A549 (cell line): ENCODE results near the gene E4F1. TPM values are rescaled to one million over a fixed set of nuclear protein-coding genes. Genes with fewer than 3 reads are reported as not detected.
"Not testable (repeated sequence)": the region's sequence is repeated elsewhere in the genome, so short reads cannot be mapped to it uniquely, and the experiment has no call there.

Experiments
- ATAC-seq, 2 experiments: fragments of 200-7000 bp in 1 of 2; fragments of >200 bp in 1 of 2; cut with Nextera tagmentation in 1 of 2; cut with Tn5 transposase in 1 of 2; 3 replicates each; pipeline versions ENCODE4 v1.8.0 to v1.9.1; 2018 to 2020; ENCODE audit warnings: mild to moderate bottlenecking in 1 of 2, moderate library complexity in 1 of 2
- CTCF ChIA-PET: fragments of 300-600 bp; sonication (Branson Sonifier 250); formaldehyde crosslinking; extraction: SDS; loops from one replicate; lab custom pipeline; 2021; ENCODE audit warnings: antibody characterized with exemption, inconsistent platforms; lab: Yijun Ruan, JAX
- POLR2A ChIA-PET: fragments of 350-600 bp; formaldehyde crosslinking; extraction: SDS; loops from one replicate; lab custom pipeline; 2021; ENCODE audit warnings: antibody characterized with exemption, inconsistent platforms; lab: Yijun Ruan, JAX
- DNase-seq, 2 experiments: peaks; one replicate each; pipeline versions ENCODE4 v3.0.0 to v3.0.0-alpha.2; 2011 to 2016; ENCODE audit warnings: low read depth in 1 of 2, low spot score in 1 of 2
- FAIRE-seq: peaks from 2 replicates; lab custom pipeline; 2011; peaks lifted over from hg19 to GRCh38; lab: Jason Lieb, UNC
- H3K27ac ChIP-seq, 2 experiments: fragments of >200 bp; sonication (Bioruptor Twin); formaldehyde crosslinking; 3 replicates each; pipeline ENCODE4 v1.5.1; 2016 to 2017
- H3K4me1 ChIP-seq: fragments of >200 bp; sonication (Bioruptor Twin); formaldehyde crosslinking; 3 replicates; pipeline ENCODE4 v1.6.1; 2016
- H3K4me2 ChIP-seq: fragments of >200 bp; sonication (Bioruptor Twin); formaldehyde crosslinking; 3 replicates; pipeline ENCODE4 v1.6.1; 2016
- H3K4me3 ChIP-seq: fragments of >200 bp; sonication (Bioruptor Twin); formaldehyde crosslinking; 3 replicates; pipeline ENCODE4 v1.5.1; 2016
- H3K9me3 ChIP-seq: fragments of >200 bp; sonication (Bioruptor Twin); formaldehyde crosslinking; 3 replicates; pipeline ENCODE4 v1.6.1; 2016
- ATOH8 ChIP-seq: fragments of 250-450 bp; sonication (Bioruptor Pico); IDR thresholded peaks from 2 replicates; pipeline ENCODE4 v1.5.0; 2020; ENCODE audit warnings: low read depth, mild to moderate bottlenecking, moderate library complexity
- BHLHE40 ChIP-seq: IDR thresholded peaks from 2 replicates; pipeline ENCODE4 v1.6.1; 2012; ENCODE audit warnings: low read depth, low read length, inconsistent platforms
- CBX2 ChIP-seq: fragments of 200-600 bp; sonication (generic); IDR thresholded peaks from 2 replicates; pipeline ENCODE4 v1.6.1; 2016; ENCODE audit warnings: low read depth, mild to moderate bottlenecking, borderline replicate concordance
- CEBPB ChIP-seq, 2 experiments: fragments of >200 bp in 1 of 2; sonication (Bioruptor Twin) in 1 of 2; formaldehyde crosslinking in 1 of 2; IDR thresholded peaks; 2 replicates each; pipeline ENCODE4 v1.6.1; 2012 to 2016
- CHD2 ChIP-seq: fragments of 150-350 bp; IDR thresholded peaks from 2 replicates; pipeline ENCODE4 v1.6.1; 2014; ENCODE audit warnings: low read length; ENCODE audit not compliant: partially characterized antibody
- CHD4 ChIP-seq: fragments of 200-600 bp; sonication (generic); IDR thresholded peaks from 2 replicates; pipeline ENCODE4 v1.6.1; 2016; ENCODE audit warnings: antibody characterized with exemption, mild to moderate bottlenecking, borderline replicate concordance
- E2F6 ChIP-seq: IDR thresholded peaks from 2 replicates; pipeline ENCODE4 v1.6.1; 2012; ENCODE audit warnings: low read depth, borderline replicate concordance
- EHF ChIP-seq: fragments of 250-450 bp; sonication (Bioruptor Pico); IDR thresholded peaks from 2 replicates; pipeline ENCODE4 v1.5.0; 2020; ENCODE audit warnings: mild to moderate bottlenecking
- EHMT2 ChIP-seq: fragments of 200-600 bp; sonication (generic); IDR thresholded peaks from 2 replicates; pipeline ENCODE4 v1.6.1; 2016; ENCODE audit warnings: antibody characterized with exemption, low read depth, mild to moderate bottlenecking, moderate library complexity
- FOSL2 ChIP-seq, 2 experiments: fragments of 450-650 bp in 1 of 2; fragments of >200 bp in 1 of 2; sonication (Bioruptor Twin) in 1 of 2; formaldehyde crosslinking; IDR thresholded peaks; 2 replicates each; pipeline versions ENCODE4 v1.5.0 to v1.6.1; 2016 to 2020; ENCODE audit warnings: mild to moderate bottlenecking in 1 of 2, moderate library complexity in 1 of 2
- JUNB ChIP-seq: fragments of >200 bp; sonication (Bioruptor Twin); formaldehyde crosslinking; IDR thresholded peaks from 2 replicates; pipeline ENCODE4 v1.6.1; 2016
- KDM1A ChIP-seq: fragments of 200-600 bp; sonication (generic); IDR thresholded peaks from 2 replicates; pipeline ENCODE4 v1.6.1; 2016; ENCODE audit warnings: low read depth, mild to moderate bottlenecking
- MAX ChIP-seq: IDR thresholded peaks from 2 replicates; pipeline ENCODE4 v1.6.1; 2012
- MYC ChIP-seq: IDR thresholded peaks from 2 replicates; pipeline ENCODE4 v1.6.1; 2012; ENCODE audit warnings: mild to moderate bottlenecking, inconsistent platforms, low read length, improper control_type of control experiment, borderline replicate concordance
- NFE2L2 ChIP-seq: fragments of 150-350 bp; conservative IDR thresholded peaks from 2 replicates; pipeline ENCODE4 v1.6.1; 2014; ENCODE audit warnings: low read length
- POLR2A ChIP-seq: IDR thresholded peaks from 2 replicates; pipeline ENCODE4 v1.6.1; 2012; ENCODE audit warnings: mild to moderate bottlenecking, low read length
- RAD21 ChIP-seq, 2 experiments: fragments of >200 bp in 1 of 2; sonication (Bioruptor Twin) in 1 of 2; formaldehyde crosslinking in 1 of 2; IDR thresholded peaks in 1 of 2; conservative IDR thresholded peaks in 1 of 2; 2 replicates in 1 of 2; 3 replicates in 1 of 2; pipeline ENCODE4 v1.6.1; 2012 to 2018; ENCODE audit warnings: inconsistent platforms in 1 of 2
- REST ChIP-seq: fragments of 200-600 bp; sonication (generic); IDR thresholded peaks from 2 replicates; pipeline ENCODE4 v1.6.1; 2016; ENCODE audit warnings: antibody characterized with exemption, mild to moderate bottlenecking, moderate library complexity
- RFX5 ChIP-seq: fragments of 450-650 bp; IDR thresholded peaks from 2 replicates; pipeline ENCODE4 v1.7.1; 2014; ENCODE audit warnings: antibody characterized with exemption, mild to moderate bottlenecking, moderate library complexity
- RNF2 ChIP-seq: fragments of 200-600 bp; sonication (generic); IDR thresholded peaks from 2 replicates; pipeline ENCODE4 v1.6.1; 2016; ENCODE audit warnings: low read depth, mild to moderate bottlenecking, antibody characterized with exemption, moderate library complexity, borderline replicate concordance
- ZC3H11A ChIP-seq: fragments of 450-650 bp; IDR thresholded peaks from 2 replicates; pipeline ENCODE4 v1.6.1; 2014; ENCODE audit warnings: antibody characterized with exemption, mild to moderate bottlenecking
- ZNF302 ChIP-seq: fragments of 250-450 bp; sonication (Bioruptor Pico); IDR thresholded peaks from 2 replicates; pipeline ENCODE4 v1.9.0; 2021; ENCODE audit warnings: inconsistent platforms, mild to moderate bottlenecking, moderate library complexity
- WGBS: methylation state at CpG from one replicate; pipeline ENCODE4 v1.1.6; 2017; ENCODE audit errors: missing lambda C conversion rate; 5-methylcytosine and 5-hydroxymethylcytosine counted together
- polyA plus RNA-seq, 4 experiments: library from polyadenylated mRNA; depleted of rRNA in 3 of 4; stranded (reverse); fragments of >200 nt; fragmentation: RNase III in 1 of 4; extraction: RNeasy Plus Mini Kit Qiagen cat#74134 plus additional on column Dnase treatment in 1 of 4; gene quantifications; 2 replicates in 3 of 4; 3 replicates in 1 of 4; pipeline ENCODE4 v1.2.3, GENCODE V29; 2011 to 2017

The E4F1 gene
- polyA plus RNA-seq, 2 of the 4 experiments (the other 2 are of a cell fraction): 10.4 to 23.3 TPM

- H3K27ac ChIP-seq, H3K9me3 ChIP-seq, FAIRE-seq, H3K4me2 ChIP-seq, H3K4me3 ChIP-seq, H3K4me1 ChIP-seq: not testable (repeated sequence)
- 93% methylated on average over 8 of the region's 8 CpGs for WGBS
- POLR2A ChIA-PET: interaction anchor here (0.8 to 1.6 kb wide), 2 partner anchors 12 to 48 kb away, joined by 3 to 8 read pairs; partner anchors contain the start of genes PGP and TRAF7
- CTCF ChIA-PET: interaction anchor here (1.2 to 2.6 kb wide), 2 partner anchors 9 to 137 kb away, joined by 4 to 25 read pairs; partner anchors contain the start of gene ABCA3
- TF ChIP-seq ZC3H11A: peak; percentile 69
- TF ChIP-seq, all 56 proteins: peak for 1; not testable (repeated sequence) for 55
- not testable (repeated sequence) for ATAC-seq, DNase-seq
Measured at GRCh38 chr16:2203119-2203688, 20.2 kb upstream of the E4F1 start.

GRCh38 chr16:2204416-2205103 is 18.8 kb upstream of the E4F1 start:
- H3K4me2 ChIP-seq: peak overlapping the region; percentile 99
- peak overlapping the region; percentile 83 for H3K4me3 ChIP-seq
- TF ChIP-seq ATOH8 (CRISPR knock-in tag): no peak
- no peak for TF ChIP-seq ZNF302 (CRISPR knock-in tag)
- TF ChIP-seq POLR2A: no peak
- TF ChIP-seq CEBPB (IDR thresholded peaks at IDR 0.05): no peak
- no peak for TF ChIP-seq BHLHE40
- TF ChIP-seq EHF (CRISPR knock-in tag): no peak
- TF ChIP-seq CHD2: no peak
- no peak for TF ChIP-seq MAX
- no peak for TF ChIP-seq CBX2
- TF ChIP-seq KDM1A: no peak
- TF ChIP-seq MYC: no peak
- no peak for TF ChIP-seq RNF2
- no peak for TF ChIP-seq RFX5
- no peak for TF ChIP-seq E2F6
- ChIA-PET POLR2A (interaction anchor here (1.3 to 3.0 kb wide), 5 partner anchors 10 to 50 kb away, joined by 4 to 31 read pairs (median 8); partner anchors contain the start of genes PGP and TRAF7), CTCF (interaction anchor here (1.2 to 2.6 kb wide), 2 partner anchors 10 to 136 kb away, joined by 4 to 25 read pairs; partner anchors contain the start of gene ABCA3)
- H3K4me1 ChIP-seq: peaks cover 9% of the 10 kb centered on the region; the same call in 2 of the 3 replicates
- ATAC-seq (peak; percentile 5 to 12; a peak in 4 of 6 replicates), DNase-seq (no peak), FAIRE-seq (no peak)
- H3K9me3 ChIP-seq: no peaks in the 10 kb centered on the region
- peak overlapping the region; percentile 97 to 98 for H3K27ac ChIP-seq
- WGBS: 80% methylated on average over 13 of the region's 13 CpGs

GRCh38 chr16:2205104-2205966 is 18.1 kb upstream of the E4F1 start, which contains the start of gene MLST8:
Gene MLST8 (plus strand): TSS chr16:2205454. CDS start chr16:2206086, 632 bp downstream.
- Histone ChIP-seq H3K4me3 (peak within 1 kb of the TSS; percentile 83), H3K27ac (peak within 1 kb of the TSS; percentile 97 to 98), H3K4me2 (peak within 1 kb of the TSS; percentile 99), H3K4me1 (peaks cover 9% of the 10 kb centered on the region; the same call in 2 of the 3 replicates), H3K9me3 (no peaks in the 10 kb centered on the region)
- ATAC-seq (peak; percentile 60 to 77), FAIRE-seq (no peak), DNase-seq (peak; percentile 89 to 90)
- ChIA-PET POLR2A (interaction anchor here (0.9 to 3.0 kb wide), 5 partner anchors 10 to 50 kb away, joined by 4 to 31 read pairs (median 8); partner anchors contain the start of genes ECI1, PGP and TRAF7), CTCF (interaction anchor here (1.1 to 2.6 kb wide), 3 partner anchors 9 to 37 kb away, joined by 3 to 25 read pairs (median 3); partner anchors contain the start of gene PGP)
- WGBS: 2% methylated on average over 21 of the region's 93 CpGs
- TF ChIP-seq KDM1A: no peak
- no peak for TF ChIP-seq EHMT2
- no peak for TF ChIP-seq RAD21 (conservative IDR thresholded peaks at IDR 0.05 in 1 of 2, IDR thresholded peaks at IDR 0.05 in 1 of 2)
- TF ChIP-seq NFE2L2: no peak
- no peak for TF ChIP-seq CHD2
- TF ChIP-seq ATOH8 (CRISPR knock-in tag): no peak
- TF ChIP-seq FOSL2 (IDR thresholded peaks at IDR 0.05): no peak
- TF ChIP-seq FOSL2 (CRISPR knock-in tag; IDR thresholded peaks at IDR 0.05): peak; percentile 22; the same call in 1 of the 2 replicates
- TF ChIP-seq CHD4: no peak
- TF ChIP-seq REST: no peak
- no peak for TF ChIP-seq JUNB
